Measurements from ENCODE around the gene ELK1. TPM values are rescaled to one million over a fixed set of nuclear protein-coding genes. Genes with fewer than 3 reads are reported as not detected.

The ELK1 gene
- total and polyA plus RNA-seq, 10 of the 15 experiments (the other 5 are each of a cell fraction or from before 2014, with no cell fraction given), result 4.1 to 55.5 (median 32.9) TPM

DNA sequence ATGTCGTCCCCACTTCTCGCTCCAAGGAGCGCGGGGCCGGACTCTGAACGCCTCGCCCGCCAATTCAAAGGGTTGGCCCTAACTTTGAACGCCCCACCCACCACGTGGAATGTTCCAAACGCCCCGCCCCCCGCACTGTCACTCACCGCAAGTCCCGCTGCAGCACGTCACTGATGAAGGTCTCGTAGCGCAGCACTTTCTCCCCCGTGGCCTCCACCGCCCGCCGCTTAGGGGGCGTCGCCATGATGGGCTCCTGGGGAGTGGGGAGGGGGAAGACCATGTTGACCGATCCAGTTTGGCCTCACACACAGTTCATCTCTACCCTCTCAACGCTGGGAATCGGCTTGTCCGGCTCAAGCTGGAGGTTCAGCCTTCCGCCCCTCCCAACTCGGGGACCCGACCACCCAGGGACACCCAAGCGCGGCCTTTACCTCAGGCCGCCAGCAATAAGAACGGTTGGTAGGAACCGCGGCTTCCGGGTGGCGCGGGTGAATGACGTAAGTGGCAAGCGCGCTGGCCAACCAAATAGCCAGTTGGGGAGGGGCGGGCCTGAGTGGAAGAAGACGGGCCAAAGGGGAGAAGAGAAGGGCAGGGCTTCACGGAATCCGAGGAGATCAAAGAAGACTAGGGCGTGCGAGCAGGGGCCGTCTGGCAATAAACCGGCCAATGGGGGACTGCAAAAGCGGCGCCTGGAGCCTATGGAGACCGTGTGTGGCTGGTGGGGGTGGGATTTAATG lies 8.5 kb upstream of the ELK1 start, which contains the start of gene UXT (continued):
- no peak for TF ChIP-seq HSF1 (IDR thresholded peaks at IDR 0.05; ENCODE audit: low read depth, low read length)
- TF ChIP-seq DPF2 (IDR thresholded peaks at IDR 0.05), result peak; percentile 41; the same call in 1 of the 2 replicates
- TF ChIP-seq CHD1 (IDR thresholded peaks at IDR 0.05; ENCODE audit: low read depth, low read length), result peak; percentile 66; the same call in 1 of the 2 replicates
- TF ChIP-seq CREM (IDR thresholded peaks at IDR 0.05; ENCODE audit: low read depth), result peak; percentile 98
- 0 out of 4 replicates have a peak, but pooled peaks of 1 of the 2 experiments have one; percentile 19 for TF ChIP-seq SRF (IDR thresholded peaks at IDR 0.05; ENCODE audit: low read depth in 2 of 2, low read length in 2 of 2)
- TF ChIP-seq FOXM1 (IDR thresholded peaks at IDR 0.05; ENCODE audit: low read depth, low read length), result no peak
- TF ChIP-seq ZBTB4 (CRISPR knock-in tag; IDR thresholded peaks at IDR 0.05), result no peak
- TF ChIP-seq, protein P1, sequence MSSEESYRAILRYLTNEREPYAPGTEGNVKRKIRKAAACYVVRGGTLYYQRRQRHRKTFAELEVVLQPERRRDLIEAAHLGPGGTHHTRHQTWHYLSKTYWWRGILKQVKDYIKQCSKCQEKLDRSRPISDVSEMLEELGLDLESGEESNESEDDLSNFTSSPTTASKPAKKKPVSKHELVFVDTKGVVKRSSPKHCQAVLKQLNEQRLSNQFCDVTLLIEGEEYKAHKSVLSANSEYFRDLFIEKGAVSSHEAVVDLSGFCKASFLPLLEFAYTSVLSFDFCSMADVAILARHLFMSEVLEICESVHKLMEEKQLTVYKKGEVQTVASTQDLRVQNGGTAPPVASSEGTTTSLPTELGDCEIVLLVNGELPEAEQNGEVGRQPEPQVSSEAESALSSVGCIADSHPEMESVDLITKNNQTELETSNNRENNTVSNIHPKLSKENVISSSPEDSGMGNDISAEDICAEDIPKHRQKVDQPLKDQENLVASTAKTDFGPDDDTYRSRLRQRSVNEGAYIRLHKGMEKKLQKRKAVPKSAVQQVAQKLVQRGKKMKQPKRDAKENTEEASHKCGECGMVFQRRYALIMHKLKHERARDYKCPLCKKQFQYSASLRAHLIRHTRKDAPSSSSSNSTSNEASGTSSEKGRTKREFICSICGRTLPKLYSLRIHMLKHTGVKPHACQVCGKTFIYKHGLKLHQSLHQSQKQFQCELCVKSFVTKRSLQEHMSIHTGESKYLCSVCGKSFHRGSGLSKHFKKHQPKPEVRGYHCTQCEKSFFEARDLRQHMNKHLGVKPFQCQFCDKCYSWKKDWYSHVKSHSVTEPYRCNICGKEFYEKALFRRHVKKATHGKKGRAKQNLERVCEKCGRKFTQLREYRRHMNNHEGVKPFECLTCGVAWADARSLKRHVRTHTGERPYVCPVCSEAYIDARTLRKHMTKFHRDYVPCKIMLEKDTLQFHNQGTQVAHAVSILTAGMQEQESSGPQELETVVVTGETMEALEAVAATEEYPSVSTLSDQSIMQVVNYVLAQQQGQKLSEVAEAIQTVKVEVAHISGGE (CRISPR knock-in tag; IDR thresholded peaks at IDR 0.05), result no peak
- TF ChIP-seq JUNB (IDR thresholded peaks at IDR 0.05), result no peak
- TF ChIP-seq POLR2AphosphoS5 (IDR thresholded peaks at IDR 0.05; ENCODE audit: low read length), result peak; percentile 90
- TF ChIP-seq TBL1XR1 (IDR thresholded peaks at IDR 0.05; ENCODE audit: low read depth, low read length), result no peak
- TF ChIP-seq, protein P2, sequence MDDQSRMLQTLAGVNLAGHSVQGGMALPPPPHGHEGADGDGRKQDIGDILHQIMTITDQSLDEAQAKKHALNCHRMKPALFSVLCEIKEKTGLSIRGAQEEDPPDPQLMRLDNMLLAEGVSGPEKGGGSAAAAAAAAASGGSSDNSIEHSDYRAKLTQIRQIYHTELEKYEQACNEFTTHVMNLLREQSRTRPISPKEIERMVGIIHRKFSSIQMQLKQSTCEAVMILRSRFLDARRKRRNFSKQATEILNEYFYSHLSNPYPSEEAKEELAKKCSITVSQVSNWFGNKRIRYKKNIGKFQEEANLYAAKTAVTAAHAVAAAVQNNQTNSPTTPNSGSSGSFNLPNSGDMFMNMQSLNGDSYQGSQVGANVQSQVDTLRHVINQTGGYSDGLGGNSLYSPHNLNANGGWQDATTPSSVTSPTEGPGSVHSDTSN (IDR thresholded peaks at IDR 0.05; ENCODE audit: insufficient replicate concordance, low read depth, low read length), result peak; percentile 88
- TF ChIP-seq SIX5 (IDR thresholded peaks at IDR 0.05; ENCODE audit: low read depth, low read length, severe bottlenecking), result peak; percentile 29
- peak; percentile 84 for TF ChIP-seq NBN (IDR thresholded peaks at IDR 0.05)
- no peak; the same call in 1 of the 2 replicates for TF ChIP-seq IKZF1 (conservative IDR thresholded peaks at IDR 0.05)
- no peak for TF ChIP-seq ETV6 (conservative IDR thresholded peaks at IDR 0.05 in 1 of 2, IDR thresholded peaks at IDR 0.05 in 1 of 2; ENCODE audit: borderline replicate concordance in 1 of 2, low read depth in 1 of 2)
- no peak for TF ChIP-seq ZSCAN29 (IDR thresholded peaks at IDR 0.05)
- no peak for TF ChIP-seq TCF3 (IDR thresholded peaks at IDR 0.05; ENCODE audit: borderline replicate concordance, insufficient read depth, low read depth, low read length)
- TF ChIP-seq RBBP5 (conservative IDR thresholded peaks at IDR 0.05), result no peak
- TF ChIP-seq NFYB (IDR thresholded peaks at IDR 0.05; ENCODE audit: insufficient read depth, low read depth, low read length), result peak; percentile 63; the same call in 1 of the 2 replicates
- TF ChIP-seq MYC (IDR thresholded peaks at IDR 0.05; ENCODE audit: insufficient read depth, insufficient read length, insufficient replicate concordance, low read length, severe bottlenecking), result peak; percentile 24
